GM23248 (cell line): Measurements from ENCODE around the gene IL9R. TPM values are rescaled to one million over a fixed set of nuclear protein-coding genes. Genes with fewer than 3 reads are reported as not detected.
"Not testable (repeated sequence)": the region's sequence is repeated elsewhere in the genome, so short reads cannot be mapped to it uniquely, and the experiment has no call there.

ENCODE experiments used
- DNase-seq: peaks from one replicate; pipeline ENCODE4 v3.0.0-alpha.2; 2015
- H2AFZ ChIP-seq: fragments of 200-600 bp; sonication (generic); 2 replicates; pipeline ENCODE4 v1.6.1; 2016; ENCODE audit warnings: antibody characterized with exemption
- H3F3A ChIP-seq: fragments of 200-600 bp; sonication (generic); 2 replicates; pipeline ENCODE4 v1.6.1; 2016; ENCODE audit warnings: mild to moderate bottlenecking, antibody characterized with exemption, mixed run types; ENCODE audit not compliant: insufficient read depth
- H3K27ac ChIP-seq: fragments of 200-600 bp; sonication (generic); 2 replicates; pipeline ENCODE4 v1.5.1; 2016; ENCODE audit warnings: mild to moderate bottlenecking
- H3K27me3 ChIP-seq: fragments of 200-600 bp; sonication (generic); replicated peaks from 2 replicates; pipeline ENCODE4 v1.6.1; 2016; ENCODE audit warnings: mild to moderate bottlenecking; ENCODE audit not compliant: insufficient read depth
- H3K36me3 ChIP-seq: fragments of 200-600 bp; sonication (generic); 2 replicates; pipeline ENCODE4 v1.6.1; 2016; ENCODE audit warnings: low read depth, mild to moderate bottlenecking
- H3K4me1 ChIP-seq: fragments of 200-600 bp; sonication (generic); 2 replicates; pipeline ENCODE4 v1.6.1; 2016; ENCODE audit warnings: mild to moderate bottlenecking; ENCODE audit not compliant: insufficient read depth
- H3K4me2 ChIP-seq: fragments of 200-600 bp; sonication (generic); one replicate; pipeline ENCODE4 v1.6.1; 2016; ENCODE audit warnings: mild to moderate bottlenecking; ENCODE audit not compliant: unreplicated experiment
- H3K4me3 ChIP-seq: fragments of 200-600 bp; sonication (generic); 2 replicates; pipeline ENCODE4 v1.5.1; 2016; ENCODE audit warnings: mild to moderate bottlenecking
- H3K79me2 ChIP-seq: fragments of 200-600 bp; sonication (generic); 2 replicates; pipeline ENCODE4 v1.6.1; 2016; ENCODE audit warnings: mild to moderate bottlenecking; ENCODE audit not compliant: insufficient read depth
- H3K9ac ChIP-seq: fragments of 200-600 bp; sonication (generic); 2 replicates; pipeline ENCODE4 v1.6.1; 2016; ENCODE audit warnings: mild to moderate bottlenecking
- H3K9me2 ChIP-seq: fragments of 200-600 bp; sonication (generic); 2 replicates; pipeline ENCODE4 v1.6.1; 2016; ENCODE audit warnings: mixed run types, mild to moderate bottlenecking, moderate library complexity; ENCODE audit not compliant: insufficient read depth
- H3K9me3 ChIP-seq: fragments of 200-600 bp; sonication (generic); one replicate; pipeline ENCODE4 v1.6.1; 2017; ENCODE audit warnings: low read depth
- H4K20me1 ChIP-seq: fragments of 200-600 bp; sonication (generic); 2 replicates; pipeline ENCODE4 v1.6.0; 2016; ENCODE audit not compliant: insufficient read depth
- WGBS, 2 experiments: methylation state at CpG; one replicate each; pipeline ENCODE4 v1.1.6; 2015 to 2017; ENCODE audit warnings: low lambda C conversion rate in 2 of 2, low coverage in 1 of 2; ENCODE audit errors: missing lambda C conversion rate in 2 of 2; 5-methylcytosine and 5-hydroxymethylcytosine counted together
- in situ Hi-C: fragments of 300-500 bp; cut with MboI; formaldehyde crosslinking; loops from 2 replicates; pipeline ENCODE4 v1.15.0; 2020
- polyA plus RNA-seq: library from polyadenylated mRNA; unstranded; fragments of >200 nt; fragmentation: Nextera tagmentation; extraction: Ambion mirVana; gene quantifications from 2 replicates; pipeline ENCODE4 v1.2.1, GENCODE V29; 2016
- total RNA-seq: library from RNA; depleted of rRNA; stranded (reverse); fragments of >200 nt; shearing (Covaris generic); gene quantifications from 2 replicates; pipeline ENCODE4 v1.2.3, GENCODE V29; 2014; rRNA removed

IL9R gene
- total and polyA plus RNA-seq, 2 experiments from 2014 or later, result not detected

- H3K9me2 ChIP-seq, H3K4me2 ChIP-seq, in situ Hi-C loops, H2AFZ ChIP-seq, DNase-seq, H3K4me3 ChIP-seq, H3F3A ChIP-seq, H4K20me1 ChIP-seq, H3K4me1 ChIP-seq, H3K27ac ChIP-seq, H3K27me3 ChIP-seq, H3K9ac ChIP-seq, H3K79me2 ChIP-seq, H3K9me3 ChIP-seq, H3K36me3 ChIP-seq: not testable (repeated sequence)
- WGBS, 2 experiments, result 81 to 88% methylated on average over 14 to 29 of the region's 46 CpGs
Observed at GRCh38 chrX:156029296-156029695, 31.8 kb downstream of the IL9R start.

- H3K9me2 ChIP-seq, H3K4me3 ChIP-seq, H2AFZ ChIP-seq, in situ Hi-C loops, H3K36me3 ChIP-seq, H3K9me3 ChIP-seq, H4K20me1 ChIP-seq, H3K79me2 ChIP-seq, H3F3A ChIP-seq, H3K4me2 ChIP-seq, H3K9ac ChIP-seq, H3K27ac ChIP-seq, H3K27me3 ChIP-seq, H3K4me1 ChIP-seq: not testable (repeated sequence)
- DNase-seq, result peak; percentile 24
- WGBS, 2 experiments, result 70 to 83% methylated on average over 2 to 6 of the region's 9 CpGs
Observed at GRCh38 chrX:156029707-156030442, 32.4 kb downstream of the IL9R start.

- H3K9me2 ChIP-seq, H3K27me3 ChIP-seq, H4K20me1 ChIP-seq, H3K9me3 ChIP-seq, H3K36me3 ChIP-seq, H3K4me1 ChIP-seq, H3K27ac ChIP-seq, H3K79me2 ChIP-seq, DNase-seq, H3F3A ChIP-seq, in situ Hi-C loops, H2AFZ ChIP-seq, H3K4me2 ChIP-seq, H3K4me3 ChIP-seq, H3K9ac ChIP-seq: not testable (repeated sequence)
Observed at GRCh38 chrX:156030474-156030873, 33.0 kb downstream of the IL9R start.

Other genes with a start within 250 kb of the IL9R start
- 47.2 and 56.5 TPM in 2 replicates for gene VAMP7, start 116.4 kb upstream of the IL9R start, total RNA-seq
- gene VAMP7, start 116.4 kb upstream of the IL9R start, polyA plus RNA-seq, result 62.3 and 64.6 TPM in 2 replicates